Measurements from ENCODE around the gene PITPNM2.

DNA sequence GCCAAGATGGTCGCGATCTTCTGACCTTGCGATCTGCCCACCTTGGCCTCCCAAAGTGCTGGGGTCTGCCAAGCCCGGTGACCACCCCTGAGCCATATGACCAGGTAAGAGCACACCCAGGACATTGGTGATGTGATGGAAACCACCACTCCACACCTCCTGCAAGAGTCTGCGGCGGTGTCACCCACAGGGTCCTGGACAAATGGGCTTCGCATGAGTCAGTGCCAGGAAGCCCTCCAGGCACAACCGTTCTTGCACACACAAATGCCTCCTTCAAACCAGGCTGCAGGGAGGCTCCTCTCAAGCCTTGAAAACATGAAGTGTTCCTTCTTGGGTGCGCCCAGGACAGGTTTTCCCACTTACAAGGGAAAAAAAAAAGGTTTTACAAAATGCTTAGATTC is 16.6 kb downstream of the PITPNM2 start:
- no peak for TF ChIP-seq EZH2 (IDR thresholded peaks at IDR 0.05)
- TF ChIP-seq, protein P1, sequence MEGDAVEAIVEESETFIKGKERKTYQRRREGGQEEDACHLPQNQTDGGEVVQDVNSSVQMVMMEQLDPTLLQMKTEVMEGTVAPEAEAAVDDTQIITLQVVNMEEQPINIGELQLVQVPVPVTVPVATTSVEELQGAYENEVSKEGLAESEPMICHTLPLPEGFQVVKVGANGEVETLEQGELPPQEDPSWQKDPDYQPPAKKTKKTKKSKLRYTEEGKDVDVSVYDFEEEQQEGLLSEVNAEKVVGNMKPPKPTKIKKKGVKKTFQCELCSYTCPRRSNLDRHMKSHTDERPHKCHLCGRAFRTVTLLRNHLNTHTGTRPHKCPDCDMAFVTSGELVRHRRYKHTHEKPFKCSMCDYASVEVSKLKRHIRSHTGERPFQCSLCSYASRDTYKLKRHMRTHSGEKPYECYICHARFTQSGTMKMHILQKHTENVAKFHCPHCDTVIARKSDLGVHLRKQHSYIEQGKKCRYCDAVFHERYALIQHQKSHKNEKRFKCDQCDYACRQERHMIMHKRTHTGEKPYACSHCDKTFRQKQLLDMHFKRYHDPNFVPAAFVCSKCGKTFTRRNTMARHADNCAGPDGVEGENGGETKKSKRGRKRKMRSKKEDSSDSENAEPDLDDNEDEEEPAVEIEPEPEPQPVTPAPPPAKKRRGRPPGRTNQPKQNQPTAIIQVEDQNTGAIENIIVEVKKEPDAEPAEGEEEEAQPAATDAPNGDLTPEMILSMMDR (IDR thresholded peaks at IDR 0.05): no peak

All from neural progenitor cell (in vitro differentiated cells).